Kidney (tissue), 14 donors: ENCODE measurements around the gene DNAI1. TPM values are rescaled to one million over a fixed set of nuclear protein-coding genes. Genes with fewer than 3 reads are reported as not detected.

Experiments used
- DNase-seq, 5 donors: peaks; one replicate each; pipeline ENCODE4 v3.0.0-alpha.2; 2013 to 2020
- FAIRE-seq: peaks from 2 replicates; lab custom pipeline; 2012; peaks lifted over from hg19 to GRCh38; lab: Jason Lieb, UNC
- H3K27ac ChIP-seq, 2 donors: one replicate each; pipeline ENCODE4 v1.7.0; 2013; ENCODE audit warnings: low read depth in 2 of 2, low read length in 2 of 2, inconsistent platforms in 1 of 2
- H3K27me3 ChIP-seq: one replicate; pipeline ENCODE4 v1.7.1; 2013; ENCODE audit warnings: low read length, inconsistent platforms; ENCODE audit not compliant: control insufficient read depth, insufficient read depth
- H3K36me3 ChIP-seq, 3 donors: one replicate each; pipeline versions ENCODE4 v1.7.0 to v1.7.1; 2013; ENCODE audit warnings: low read length in 3 of 3, control low read depth in 1 of 3, inconsistent platforms in 1 of 3; ENCODE audit not compliant: insufficient read depth in 3 of 3, control insufficient read depth in 2 of 3
- H3K4me1 ChIP-seq, 3 donors: one replicate each; pipeline versions ENCODE4 v1.7.0 to v1.7.1; 2013; ENCODE audit warnings: low read length in 3 of 3, inconsistent platforms in 1 of 3, low read depth in 1 of 3; ENCODE audit not compliant: control insufficient read depth in 2 of 3, insufficient read depth in 2 of 3
- H3K4me3 ChIP-seq, 3 donors: one replicate each; pipeline versions ENCODE4 v1.7.0 to v1.8.1; 2013; ENCODE audit warnings: low read length in 3 of 3, control low read depth in 1 of 3, inconsistent platforms in 1 of 3
- H3K9ac ChIP-seq, 3 donors: one replicate each; pipeline versions ENCODE4 v1.7.0 to v1.7.1; 2013; ENCODE audit warnings: low read length in 3 of 3, control low read depth in 1 of 3, inconsistent platforms in 1 of 3
- H3K9me3 ChIP-seq, 3 donors: one replicate each; pipeline versions ENCODE4 v1.7.0 to v1.7.1; 2013; ENCODE audit warnings: low read length in 3 of 3, control low read depth in 1 of 3, inconsistent platforms in 1 of 3; ENCODE audit not compliant: control insufficient read depth in 2 of 3, insufficient read depth in 1 of 3
- CTCF ChIP-seq: IDR thresholded peaks from 3 replicates; pipeline ENCODE4 v1.5.1; 2012; ENCODE audit warnings: mild to moderate bottlenecking, moderate library complexity, borderline replicate concordance; ENCODE audit not compliant: insufficient read depth; ENCODE audit errors: extremely low read depth
- intact Hi-C: fragments of 100-400 bp; cut with DNase I; formaldehyde crosslinking; loops from one replicate; pipeline ENCODE4 v1.11.1; 2022
- polyA plus RNA-seq: library from polyadenylated mRNA; stranded (reverse); fragments of 350-450 nt; fragmentation: Illumina TruSeq; extraction: RNeasy Lipid Tissue Mini Kit (QIAGEN cat#74804); gene quantifications from one replicate; pipeline ENCODE4 v1.2.3, GENCODE V29; 2014; ENCODE audit warnings: low read depth, low replicate concordance; ENCODE audit not compliant: insufficient read depth
- total RNA-seq: library from RNA; stranded (reverse); fragmentation: NEBNext Ultra II Directional; extraction: Animal tissue kit (Norgen Biotek cat#: 25700); gene quantifications from one replicate; pipeline ENCODE4 v1.2.1, GENCODE V29; 2021
- donor health status: control.
- donor health status: control.
- donor health status: control.
- donor health status: control.
- donor health status: control.
- donor health status: DM: yes; HTN: yes; CAD: no.
- donor health status: Normal renal cell carcinoma (clear cell type).

DNAI1 gene
- total and polyA plus RNA-seq, 2 donors from 2014 or later: 2.4 to 3.0 TPM

- TF ChIP-seq CTCF: no peak
- Histone ChIP-seq H3K27ac (peak overlapping the region in 1 of 2 donors; percentile 20), H3K9ac (peak overlapping the region in 2 of 3 donors; percentile 5 to 88), H3K4me3 (peak overlapping the region in 2 of 3 donors; percentile 79 to 83), H3K27me3 (peaks cover 3% of the 10 kb centered on the region), H3K4me1 (peaks cover 0 to 11% (median 8%) of the 10 kb centered on the region in 3 donors), H3K36me3 (no peaks in the 10 kb centered on the region), H3K9me3 (no peaks in the 10 kb centered on the region)
- intact Hi-C loops: no loop called here
- DNase-seq: no peak
- FAIRE-seq: no peak
These were observed 1.9 kb upstream of the DNAI1 start for GRCh38 chr9:34456746-34457145.

- Histone ChIP-seq H3K27ac (peak overlapping the region; percentile 40 to 61), H3K36me3 (no peaks in the 10 kb centered on the region), H3K9ac (peak overlapping the region; percentile 35 to 90 (median 88)), H3K27me3 (peaks cover 3% of the 10 kb centered on the region), H3K9me3 (no peaks in the 10 kb centered on the region), H3K4me1 (peaks cover 0 to 11% (median 8%) of the 10 kb centered on the region in 3 donors), H3K4me3 (peak overlapping the region; percentile 49 to 83 (median 79))
- no peak for TF ChIP-seq CTCF
- no peak for FAIRE-seq
- DNase-seq: peak; percentile 64 to 88 (median 83)
- intact Hi-C loops: no loop called here
These were observed 1.2 kb upstream of the DNAI1 start for GRCh38 chr9:34457266-34458012.

GRCh38 chr9:34458959-34459340, 345 bp downstream of the DNAI1 start:
- intact Hi-C loops: no loop called here
- no peak for FAIRE-seq
- H3K9ac ChIP-seq: peak overlapping the region in 1 of 3 donors; percentile 63

More at GRCh38 chr9:34458959-34459340, 345 bp downstream of the DNAI1 start:
- Histone ChIP-seq H3K9me3 (no peaks in the 10 kb centered on the region), H3K4me1 (peaks cover 0 to 11% (median 8%) of the 10 kb centered on the region in 3 donors), H3K27ac (peak overlapping the region in 1 of 2 donors; percentile 9), H3K4me3 (peak overlapping the region; percentile 62 to 75 (median 69)), H3K27me3 (peaks cover 3% of the 10 kb centered on the region), H3K36me3 (no peaks in the 10 kb centered on the region)
- DNase-seq: peak in 1 of 5 donors; percentile 83
- TF ChIP-seq CTCF: no peak
